SIG-M5 treated with dmso at 0.1 percent for 504 hours (cell line): ENCODE measurements around the gene ULK3.

Source experiments
- DNase-seq: peaks from one replicate; lab custom pipeline; 2025; ENCODE audit not compliant: unreplicated experiment; lab: John Stamatoyannopoulos, UW

ULK3 gene

GRCh38 chr15:74840851-74841775 is 1.8 kb downstream of the ULK3 start:
- no peak for DNase-seq

GRCh38 chr15:74839526-74840395 is 3.2 kb downstream of the ULK3 start:
- no peak for DNase-seq

- DNase-seq, result no peak
These were observed 4.0 kb downstream of the ULK3 start for GRCh38 chr15:74838746-74839525.

- DNase-seq, result no peak
These were observed 4.8 kb downstream of the ULK3 start for GRCh38 chr15:74838137-74838516.

- no peak for DNase-seq
These were observed 5.3 kb downstream of the ULK3 start for GRCh38 chr15:74837482-74838136.

GRCh38 chr15:74836846-74837245 is 6.1 kb downstream of the ULK3 start:
- no peak for DNase-seq

- DNase-seq, result peak; percentile 48
These were observed 7.6 kb downstream of the ULK3 start for GRCh38 chr15:74835312-74835823.

GRCh38 chr15:74833376-74834107 is 9.4 kb downstream of the ULK3 start:
- DNase-seq, result no peak

GRCh38 chr15:74832826-74833225 is 10.1 kb downstream of the ULK3 start:
- DNase-seq, result no peak

- DNase-seq, result no peak
These were observed 11.0 kb downstream of the ULK3 start for GRCh38 chr15:74831813-74832495.

- DNase-seq, result no peak
These were observed 12.1 kb downstream of the ULK3 start for GRCh38 chr15:74830868-74831267.

GRCh38 chr15:74829991-74830390 is 13.0 kb downstream of the ULK3 start:
- DNase-seq, result no peak

- no peak for DNase-seq
These were observed 13.5 kb downstream of the ULK3 start for GRCh38 chr15:74829486-74829885.

- DNase-seq, result no peak
These were observed 14.1 kb downstream of the ULK3 start for GRCh38 chr15:74828835-74829234.

GRCh38 chr15:74827614-74828013 is 15.3 kb downstream of the ULK3 start:
- no peak for DNase-seq

- no peak for DNase-seq
These were observed 16.0 kb downstream of the ULK3 start for GRCh38 chr15:74826921-74827320.

GRCh38 chr15:74826364-74826819 is 16.6 kb downstream of the ULK3 start, which contains the start of gene CPLX3:
TSS of gene CPLX3 (plus strand) at chr15:74826627. CDS start at chr15:74826704, 77 bp downstream.
- no peak for DNase-seq

GRCh38 chr15:74825866-74826265 is 17.1 kb downstream of the ULK3 start:
- DNase-seq, result no peak

GRCh38 chr15:74824976-74825375 is 18.0 kb downstream of the ULK3 start:
- DNase-seq, result no peak
